ENCODE results near the gene DDX51. TPM values are rescaled to one million over a fixed set of nuclear protein-coding genes. Genes with fewer than 3 reads are reported as not detected.

Gene DDX51
- total RNA-seq, 1 experiment from 2014 or later, result 13.2 TPM

- DNase-seq (ENCODE audit: extremely low read depth, low read depth), result no peak
These were observed 23.6 kb upstream of the DDX51 start for GRCh38 chr12:132167611-132168310.

GRCh38 chr12:132166801-132167591 lies 22.9 kb upstream of the DDX51 start:
- DNase-seq (ENCODE audit: extremely low read depth, low read depth), result no peak

- DNase-seq (ENCODE audit: extremely low read depth, low read depth), result no peak
These were observed 22.0 kb upstream of the DDX51 start for GRCh38 chr12:132166093-132166492.

DNA sequence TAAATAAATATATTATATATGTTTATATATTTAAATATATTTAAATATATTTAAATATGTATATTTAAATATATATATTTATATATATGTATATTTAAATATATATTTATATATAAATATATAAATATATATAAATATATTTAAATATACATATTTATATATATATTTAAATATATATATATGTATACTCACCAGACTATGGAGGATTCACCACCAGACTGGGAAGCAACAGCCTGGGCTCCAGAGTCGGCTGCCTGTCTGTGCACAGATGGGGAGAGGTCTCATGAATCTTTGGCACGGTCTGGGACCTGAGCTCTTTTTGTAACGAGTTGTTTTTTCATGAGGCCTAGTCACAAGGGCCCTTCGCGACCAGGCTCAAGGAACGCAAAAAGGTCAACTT lies 21.5 kb upstream of the DDX51 start:
- no peak for DNase-seq (ENCODE audit: extremely low read depth, low read depth)

GRCh38 chr12:132164426-132164825 lies 20.3 kb upstream of the DDX51 start:
- DNase-seq (ENCODE audit: extremely low read depth, low read depth), result no peak

DNA sequence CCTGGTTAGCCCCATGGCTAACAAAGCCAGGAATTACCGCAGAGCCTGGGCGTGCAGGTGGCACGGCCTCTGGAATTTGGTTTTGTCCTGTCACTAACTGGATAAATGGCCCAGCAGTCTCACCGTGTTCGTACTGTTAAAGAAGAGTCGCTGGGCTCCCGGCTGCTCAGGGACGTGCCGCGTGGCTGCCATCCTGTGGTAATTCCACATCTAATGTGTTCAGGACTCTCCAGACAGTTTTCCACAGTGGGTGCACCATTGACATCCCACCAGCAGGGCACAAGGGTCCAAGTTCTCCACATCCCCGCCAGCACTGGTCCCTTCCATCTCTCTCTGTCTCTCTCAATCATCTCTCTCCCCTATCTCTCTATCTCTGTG lies 19.8 kb upstream of the DDX51 start:
- DNase-seq (ENCODE audit: extremely low read depth, low read depth), result no peak

DNA sequence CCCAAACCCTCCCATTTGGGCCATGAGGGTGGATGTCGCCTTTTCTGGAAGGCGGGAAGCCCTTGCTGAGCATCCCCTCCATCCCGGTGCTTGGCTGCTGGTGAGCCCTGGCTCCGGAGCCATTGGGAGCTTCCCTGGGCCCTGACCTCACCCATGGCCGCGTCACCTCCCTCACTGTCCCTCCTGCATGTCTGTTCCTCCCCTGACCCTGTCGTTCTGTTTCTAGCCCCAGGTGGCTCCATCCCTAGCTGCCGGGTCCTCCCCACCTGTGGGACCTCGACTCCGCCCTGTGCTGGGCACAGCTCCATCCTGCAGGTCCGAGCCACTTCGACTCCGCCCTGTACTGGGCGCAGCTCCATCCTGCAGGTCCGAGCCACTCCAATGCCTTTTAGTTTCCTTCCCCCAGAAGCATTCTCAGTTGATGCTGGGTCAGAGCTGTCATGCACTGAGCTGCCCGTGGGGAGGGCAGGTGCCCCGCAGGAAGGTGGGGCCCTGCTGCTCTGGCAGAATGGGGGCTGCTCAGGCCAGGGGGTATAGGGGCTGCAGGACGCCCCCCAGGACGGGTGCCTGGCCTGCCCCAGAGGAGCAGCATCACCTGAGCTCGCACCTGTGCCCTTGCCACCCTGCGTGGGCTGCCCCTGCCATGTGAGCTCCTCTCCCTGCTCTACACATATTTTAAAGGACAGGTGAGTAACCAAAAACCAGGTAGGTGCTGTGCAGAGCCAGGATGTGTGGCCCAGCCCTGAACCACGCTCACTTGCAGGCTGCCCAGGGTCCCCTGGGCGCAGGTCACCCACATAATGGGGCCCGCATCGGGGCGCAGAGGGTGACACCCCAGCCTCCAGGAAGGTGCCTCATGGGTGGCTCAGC lies 19.2 kb upstream of the DDX51 start:
- DNase-seq (ENCODE audit: extremely low read depth, low read depth), result no peak

GRCh38 chr12:132162508-132163031 lies 18.5 kb upstream of the DDX51 start:
- no peak for DNase-seq (ENCODE audit: extremely low read depth, low read depth)

DNA sequence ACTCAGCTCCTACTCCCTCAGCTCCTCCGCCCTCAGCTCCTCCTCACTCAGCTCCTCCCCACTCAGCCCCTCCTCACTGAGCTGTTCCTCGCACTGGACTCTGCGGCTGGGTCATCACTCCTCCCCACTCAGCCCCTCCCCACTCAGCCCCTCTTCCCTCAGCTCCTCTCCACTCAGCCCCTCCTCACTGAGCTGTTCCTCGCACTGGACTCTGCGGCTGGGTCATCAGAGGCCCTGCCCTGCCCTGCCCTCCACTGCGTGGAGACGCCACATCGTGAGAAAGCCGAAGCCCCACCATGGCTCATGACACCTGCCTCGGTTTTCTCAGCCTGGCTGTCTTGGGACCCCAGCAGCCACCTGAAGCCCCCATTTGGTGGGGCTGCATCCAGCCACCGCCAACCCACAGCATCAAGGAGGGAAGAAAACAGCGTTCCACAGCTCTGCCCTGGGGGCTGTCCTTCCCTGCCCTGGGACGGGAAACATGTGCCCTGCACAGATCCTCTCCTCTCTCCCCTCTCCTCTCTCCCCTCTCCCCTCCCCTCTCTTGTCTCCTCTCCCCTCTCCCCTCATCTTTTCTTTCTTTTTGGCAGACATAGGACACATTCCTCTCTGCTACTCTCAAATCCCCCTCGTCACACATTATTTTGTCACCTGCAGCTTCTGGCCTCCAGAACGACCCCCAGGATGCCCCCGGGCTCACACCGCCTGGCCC lies 17.8 kb upstream of the DDX51 start:
- DNase-seq (ENCODE audit: extremely low read depth, low read depth), result no peak

- DNase-seq (ENCODE audit: extremely low read depth, low read depth), result no peak
These were observed 17.1 kb upstream of the DDX51 start for GRCh38 chr12:132161036-132161781.

DNA sequence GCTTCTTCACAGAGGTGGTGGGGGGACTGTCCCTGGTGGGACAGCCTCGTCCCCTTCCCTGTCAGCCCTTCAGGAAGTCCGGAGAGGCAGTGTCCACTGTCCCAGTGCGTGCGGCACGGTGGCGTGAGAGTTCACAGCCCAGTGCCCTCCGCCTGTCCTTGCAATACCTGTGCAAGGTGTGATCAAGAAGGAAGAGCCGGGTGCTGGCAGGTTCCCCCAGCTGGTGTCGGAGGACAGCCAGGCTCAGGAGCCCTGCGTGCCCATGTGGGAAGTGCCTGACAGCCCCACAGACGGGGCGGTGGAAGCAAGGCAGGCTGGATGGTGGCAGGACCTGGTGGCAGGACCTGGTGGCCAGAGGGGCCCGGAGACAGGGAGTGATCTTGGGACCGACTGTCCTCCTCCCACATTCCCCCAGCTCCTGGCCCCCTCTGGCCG lies 16.5 kb upstream of the DDX51 start:
- no peak for DNase-seq (ENCODE audit: extremely low read depth, low read depth)

GRCh38 chr12:132160016-132160415 lies 15.9 kb upstream of the DDX51 start:
- no peak for DNase-seq (ENCODE audit: extremely low read depth, low read depth)

DNA sequence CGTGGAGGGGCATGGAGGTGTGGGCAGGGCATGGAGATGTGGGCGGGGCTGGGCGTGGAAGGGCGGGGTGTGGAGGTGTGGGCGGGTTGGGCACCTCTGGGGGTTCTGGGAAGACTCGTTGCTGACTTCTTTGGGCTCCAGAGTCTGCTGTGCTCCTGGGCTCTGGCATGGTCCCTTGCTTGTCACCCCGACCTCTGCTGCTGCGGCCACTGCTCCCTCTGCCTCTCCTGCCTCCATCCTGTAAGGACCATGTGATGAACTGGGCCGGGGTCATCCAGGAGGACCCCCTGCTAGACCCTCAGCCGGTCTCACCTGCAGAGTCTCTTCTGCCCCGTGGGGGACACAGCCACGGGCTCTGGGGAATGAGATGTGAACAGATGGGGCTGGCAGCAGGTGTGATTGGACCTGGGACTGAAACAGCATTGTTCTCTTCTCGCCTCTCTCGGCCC lies 15.5 kb upstream of the DDX51 start:
- DNase-seq (ENCODE audit: extremely low read depth, low read depth), result no peak

DNA sequence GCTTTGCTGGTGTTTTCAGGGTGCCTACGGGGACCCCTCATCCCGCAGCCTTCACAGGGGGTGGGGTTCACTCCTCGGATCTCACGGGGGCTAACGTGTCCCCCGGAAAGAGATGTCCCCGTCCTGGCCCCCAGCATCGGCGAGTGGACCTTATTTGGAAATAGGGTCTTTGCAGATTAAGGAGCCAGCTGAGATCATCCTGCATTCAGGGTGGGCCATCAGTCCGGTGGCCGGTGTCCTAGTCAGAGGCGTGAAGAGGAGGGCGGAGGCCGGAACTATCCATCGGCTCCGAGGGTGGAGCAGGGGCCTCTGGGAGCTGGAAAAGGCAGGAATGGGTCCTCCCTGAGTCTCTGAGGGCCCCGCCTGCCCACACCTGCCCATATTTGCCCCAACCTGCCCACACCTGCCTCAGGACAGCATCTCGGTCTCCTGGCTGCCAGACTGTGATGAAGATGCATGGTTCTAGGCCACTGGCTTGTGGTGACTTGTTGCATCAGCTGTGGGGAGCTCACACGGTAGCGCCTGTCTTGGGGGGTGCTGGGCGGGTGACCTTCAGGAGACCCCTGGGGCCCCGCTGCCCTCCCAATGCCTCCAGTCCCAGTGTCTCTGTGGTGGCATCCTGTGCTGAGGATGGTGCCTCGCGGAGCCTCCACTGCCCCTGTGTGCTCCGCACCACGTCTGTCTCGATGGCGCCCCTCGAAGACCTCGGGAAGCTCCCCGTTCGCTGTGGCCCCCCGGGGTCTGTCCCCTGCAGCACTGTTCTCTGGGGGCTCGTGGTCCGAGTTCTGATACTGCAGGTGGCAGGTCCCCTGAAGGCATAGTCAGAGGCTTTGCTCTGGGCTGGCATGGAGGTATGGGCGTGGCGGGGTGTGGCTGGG lies 14.8 kb upstream of the DDX51 start:
- no peak for DNase-seq (ENCODE audit: extremely low read depth, low read depth)

DNA sequence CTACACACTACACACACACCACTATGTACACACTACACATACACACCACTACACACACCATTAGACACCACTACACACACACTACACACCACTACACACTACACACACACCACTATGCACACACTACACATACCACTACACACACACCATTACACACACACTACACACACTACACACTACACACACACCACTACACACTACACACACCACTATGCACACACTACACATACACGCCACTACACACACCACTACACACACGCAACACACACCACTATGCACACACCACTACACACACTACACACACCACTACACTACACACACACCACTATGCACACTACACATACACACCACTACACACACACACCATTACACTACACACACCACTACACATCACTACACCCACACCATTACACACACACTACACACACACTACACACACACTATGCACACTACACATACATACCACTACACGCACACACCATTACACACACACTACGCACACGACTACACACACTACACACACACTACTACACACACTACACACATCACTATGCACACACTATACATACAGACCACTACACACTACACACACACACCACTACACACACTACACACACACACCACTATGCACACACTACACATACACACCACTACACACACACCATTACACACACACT lies 13.8 kb upstream of the DDX51 start:
- no peak for DNase-seq (ENCODE audit: extremely low read depth, low read depth)

DNA sequence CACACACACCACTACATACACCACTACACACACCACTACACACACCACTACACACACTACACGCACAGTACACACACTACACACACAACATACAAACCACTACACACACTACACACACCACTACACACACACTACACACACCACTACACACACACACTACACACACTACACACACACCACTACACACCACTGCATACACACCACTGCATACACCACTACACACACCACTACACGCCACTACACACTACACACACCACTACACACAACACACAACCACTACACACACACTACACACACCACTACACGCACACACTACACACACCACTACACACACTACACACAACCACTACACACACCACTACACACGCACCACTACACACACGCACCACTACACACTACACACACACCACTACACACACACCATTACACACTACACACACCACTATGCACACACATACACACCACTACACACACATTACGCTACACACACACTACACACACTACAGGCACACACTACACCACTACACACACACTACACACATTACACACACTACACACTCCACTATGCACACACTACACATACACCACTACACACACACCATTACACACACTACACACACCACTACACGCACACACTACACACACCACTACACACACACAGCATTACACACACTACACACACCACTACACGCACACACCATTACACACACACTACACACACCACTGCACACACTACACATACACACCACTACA lies 12.6 kb upstream of the DDX51 start:
- no peak for DNase-seq (ENCODE audit: extremely low read depth, low read depth)
